HG02970 (cell line): ENCODE data around the gene KIRREL3.
"Not testable (repeated sequence)": the region's sequence is repeated elsewhere in the genome, so short reads cannot be mapped to it uniquely, and the experiment has no call there.

Experiments used
- ATAC-seq: cut with Tn5 transposase; IDR thresholded peaks from one replicate; pipeline ENCODE4 v1.9.1; 2021; ENCODE audit warnings: mild to moderate bottlenecking, moderate library complexity, moderate number of reproducible peaks; ENCODE audit not compliant: unreplicated experiment, low FRiP score

Gene KIRREL3

DNA sequence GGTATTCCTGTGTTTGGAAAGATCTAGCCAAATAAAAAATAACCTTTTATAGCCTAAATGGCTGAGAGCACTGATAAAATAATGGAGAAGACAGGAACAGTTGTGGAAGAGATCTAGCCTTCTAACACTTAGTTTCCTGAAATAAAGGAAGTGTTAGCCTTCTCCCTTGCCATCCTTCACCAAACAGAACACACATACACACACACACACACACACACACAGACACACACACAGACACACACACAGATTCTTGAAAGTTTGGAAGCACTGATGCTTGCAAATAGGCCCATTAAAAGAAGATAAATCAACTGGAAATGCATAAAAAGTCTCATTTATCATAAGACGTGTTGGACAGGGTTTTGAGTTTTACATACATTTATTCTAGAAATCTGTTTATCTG lies 37.5 kb downstream of the KIRREL3 start:
- ATAC-seq, result no peak

- no peak for ATAC-seq
Observed at GRCh38 chr11:126959700-126960099, 40.9 kb downstream of the KIRREL3 start.

- no peak for ATAC-seq
Observed at GRCh38 chr11:126956635-126957034, 43.9 kb downstream of the KIRREL3 start.

DNA sequence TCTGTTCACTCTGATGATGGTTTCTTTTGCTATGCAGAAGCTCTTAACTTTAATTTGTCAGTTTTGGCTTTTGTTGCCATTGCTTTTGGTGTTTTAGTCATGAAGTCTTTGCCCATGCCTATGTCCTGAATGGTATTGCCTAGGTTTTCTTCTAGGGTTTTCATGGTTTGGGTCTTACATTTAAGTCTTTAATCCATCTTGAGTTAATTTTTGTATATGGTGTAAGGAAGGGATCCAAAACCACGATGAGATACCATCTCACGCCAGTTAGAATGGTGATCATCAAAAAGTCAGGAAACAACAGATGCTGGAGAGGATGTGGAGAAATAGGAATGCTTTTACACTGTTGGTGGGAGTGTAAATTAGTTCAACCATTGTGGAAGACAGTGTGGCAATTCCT lies 48.0 kb downstream of the KIRREL3 start:
- not testable (repeated sequence) for ATAC-seq

- ATAC-seq, result no peak
Observed at GRCh38 chr11:126951465-126951864, 49.1 kb downstream of the KIRREL3 start.

DNA sequence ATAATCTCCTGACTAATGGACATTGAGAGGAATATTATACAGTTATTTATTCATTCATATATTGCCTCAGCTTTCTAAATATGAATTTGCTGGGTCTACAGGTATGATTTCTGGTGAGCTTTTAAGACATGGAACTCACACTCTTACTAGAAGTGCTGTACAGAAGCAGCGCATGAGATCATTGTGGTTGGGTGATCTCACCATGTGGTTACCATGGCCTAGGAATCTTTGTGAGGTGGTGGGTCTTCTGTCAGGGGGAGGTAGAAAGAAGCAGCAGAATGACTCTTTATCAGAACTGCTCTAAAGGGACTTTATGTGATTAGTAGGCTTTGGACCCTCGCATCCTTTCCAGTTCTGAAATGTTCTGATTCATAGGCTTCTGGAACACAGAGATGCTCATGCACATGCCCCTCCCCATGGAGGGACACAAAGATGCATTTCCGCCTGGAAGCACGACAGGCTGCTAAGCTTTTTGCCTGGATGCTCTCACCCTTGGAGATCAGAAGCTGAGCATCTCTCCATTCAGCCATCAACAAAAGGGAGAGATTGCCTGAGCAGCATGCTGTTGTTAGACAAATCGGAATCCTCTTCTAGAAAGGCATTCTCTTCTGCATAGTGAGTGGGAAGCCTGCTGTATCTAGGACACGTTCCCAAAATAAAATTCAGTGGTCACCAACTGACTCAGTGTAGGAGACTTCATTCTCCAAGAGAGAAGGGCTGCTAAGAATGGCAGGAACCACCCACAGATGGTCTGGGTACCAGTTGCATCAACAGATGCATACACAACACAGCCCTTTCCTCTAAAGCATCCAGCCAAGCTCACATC lies 51.3 kb downstream of the KIRREL3 start:
- no peak for ATAC-seq

GRCh38 chr11:126948563-126948962 lies 52.0 kb downstream of the KIRREL3 start:
- ATAC-seq, result no peak

- no peak for ATAC-seq
Observed at GRCh38 chr11:126945319-126945718, 55.3 kb downstream of the KIRREL3 start.

GRCh38 chr11:126943316-126943715 lies 57.3 kb downstream of the KIRREL3 start:
- ATAC-seq, result no peak

- no peak for ATAC-seq
Observed at GRCh38 chr11:126942146-126942545, 58.4 kb downstream of the KIRREL3 start.

- no peak for ATAC-seq
Observed at GRCh38 chr11:126939552-126939951, 61.0 kb downstream of the KIRREL3 start.

DNA sequence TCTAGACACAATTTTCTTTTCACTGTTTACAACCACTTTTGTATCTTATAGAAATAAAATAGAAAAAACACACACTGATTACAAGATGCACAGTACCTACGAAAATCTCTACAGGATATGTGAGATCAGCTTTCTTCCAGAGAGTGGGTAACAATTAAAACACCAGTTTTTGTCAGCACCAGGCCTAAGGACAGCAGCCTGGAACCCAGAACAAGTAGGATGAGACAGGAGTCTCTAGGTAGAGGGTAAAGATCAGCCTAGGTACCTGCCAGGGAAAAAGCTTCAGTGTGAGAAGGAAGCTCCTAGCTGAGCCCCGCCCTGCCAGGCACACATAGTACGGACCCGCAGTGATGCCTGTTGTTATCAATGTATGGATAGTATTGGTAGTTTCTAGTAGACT lies 61.9 kb downstream of the KIRREL3 start:
- no peak for ATAC-seq

DNA sequence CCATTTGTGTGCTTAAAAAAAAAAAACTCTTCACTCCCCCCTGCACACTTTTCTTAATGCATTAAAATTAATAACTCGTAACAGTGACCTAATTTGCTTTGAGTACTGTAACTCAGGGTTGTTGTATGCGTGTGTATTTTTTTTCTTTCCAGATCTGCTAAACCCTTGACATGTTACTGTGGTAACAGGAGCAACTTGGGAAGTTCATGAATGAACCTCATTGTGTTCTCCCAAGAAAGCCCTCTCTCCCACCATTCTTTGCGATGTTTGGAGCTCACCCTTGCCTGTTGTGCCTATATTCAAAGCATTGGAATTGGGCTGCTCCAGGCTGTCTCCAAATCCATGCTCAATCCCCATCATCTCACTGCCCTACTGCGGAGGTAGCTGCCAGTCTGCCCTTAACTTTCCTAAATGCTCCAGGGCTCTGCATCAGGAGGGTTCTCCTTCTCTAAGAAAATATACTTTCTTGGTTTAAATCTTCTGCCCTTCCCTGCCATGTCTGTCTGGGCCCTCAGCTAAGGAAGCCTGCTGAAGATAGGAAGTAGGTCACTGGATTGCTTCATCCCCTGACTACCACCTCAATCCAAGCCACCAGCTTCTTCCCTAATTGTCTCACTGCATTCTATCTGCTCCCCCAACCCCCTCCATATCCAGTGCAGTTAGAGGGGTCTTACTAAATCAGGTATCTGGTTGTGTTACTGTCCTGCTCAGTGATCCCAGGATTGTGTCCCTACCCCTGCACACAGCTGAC lies 70.3 kb downstream of the KIRREL3 start:
- no peak for ATAC-seq

- no peak for ATAC-seq
Observed at GRCh38 chr11:126929179-126930061, 71.2 kb downstream of the KIRREL3 start.

DNA sequence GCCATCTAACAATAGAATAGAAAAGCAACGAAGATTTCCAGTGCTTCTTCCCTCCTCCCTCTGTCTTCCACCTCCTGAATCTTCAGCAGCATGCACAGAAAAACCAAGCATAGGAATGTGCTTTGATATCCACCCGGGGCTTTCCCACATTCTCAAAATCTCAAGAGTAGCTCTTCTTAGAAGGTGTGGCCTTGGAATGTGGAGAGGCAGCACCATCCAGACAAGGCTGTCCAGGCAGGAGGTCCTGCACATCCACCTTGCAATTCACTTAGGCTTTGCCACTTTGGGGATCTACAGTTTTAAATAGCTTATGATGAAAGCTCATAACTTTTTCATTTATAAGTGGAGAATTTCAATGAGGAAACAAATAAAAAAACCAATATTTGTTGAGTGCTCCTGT lies 72.9 kb downstream of the KIRREL3 start:
- no peak for ATAC-seq

DNA sequence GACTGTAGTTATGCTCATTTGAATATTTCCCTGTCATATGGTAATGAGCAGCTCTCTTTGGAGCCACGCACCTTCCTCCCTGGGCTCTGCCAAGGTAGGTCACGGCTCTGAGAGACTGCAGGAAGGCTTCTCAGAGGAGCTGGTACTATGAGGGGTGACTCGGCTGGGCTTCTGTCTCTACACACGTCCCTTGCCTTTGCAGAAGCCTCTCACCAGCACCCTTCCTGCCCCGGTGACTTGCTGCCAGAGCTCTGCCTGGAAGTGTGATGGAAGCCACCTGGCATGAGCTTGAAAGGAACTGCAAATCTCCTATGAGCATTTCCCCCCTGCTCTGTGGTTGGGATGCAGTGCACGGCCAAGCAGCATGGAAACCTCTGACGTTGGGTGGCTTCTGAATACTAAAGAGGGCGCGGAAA lies 74.2 kb downstream of the KIRREL3 start:
- no peak for ATAC-seq

DNA sequence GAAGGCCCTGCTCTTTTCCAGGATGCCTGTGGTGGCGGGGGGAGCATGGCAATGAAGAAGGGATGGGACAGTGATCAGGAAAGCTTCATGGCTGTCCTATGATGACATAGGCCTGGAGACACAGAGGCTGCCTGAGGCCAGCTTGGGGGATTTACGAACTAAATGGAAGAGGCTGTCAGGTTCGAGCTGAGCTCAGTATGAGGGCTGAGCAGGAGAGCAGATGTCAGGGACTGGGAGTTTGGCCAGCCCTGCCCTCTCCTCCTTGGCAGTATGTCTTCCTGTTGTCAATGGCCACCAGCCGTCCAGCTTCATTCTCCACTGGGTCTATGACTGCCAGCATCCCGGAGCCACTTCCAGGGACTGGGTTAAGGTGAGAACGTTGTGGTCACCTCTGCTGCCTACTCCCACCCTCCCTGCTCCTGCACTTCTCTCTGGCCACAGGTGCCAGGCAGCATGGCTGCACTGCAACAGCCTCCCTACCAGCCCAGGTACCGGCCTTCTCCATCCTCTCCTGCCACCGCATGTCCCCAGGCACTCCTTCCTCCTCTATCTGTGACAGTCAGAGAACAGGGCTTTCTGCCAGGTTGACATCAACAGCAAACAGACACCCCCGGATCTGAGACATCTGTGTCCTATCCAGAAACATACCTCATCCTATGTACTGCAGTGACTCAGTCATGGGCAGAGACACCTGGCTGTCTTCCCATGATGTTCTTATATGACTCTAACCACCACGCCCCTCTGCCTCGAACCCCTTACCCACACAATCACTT lies 75.1 kb downstream of the KIRREL3 start:
- no peak for ATAC-seq

- ATAC-seq, result no peak
Observed at GRCh38 chr11:126924376-126925040, 76.1 kb downstream of the KIRREL3 start.

DNA sequence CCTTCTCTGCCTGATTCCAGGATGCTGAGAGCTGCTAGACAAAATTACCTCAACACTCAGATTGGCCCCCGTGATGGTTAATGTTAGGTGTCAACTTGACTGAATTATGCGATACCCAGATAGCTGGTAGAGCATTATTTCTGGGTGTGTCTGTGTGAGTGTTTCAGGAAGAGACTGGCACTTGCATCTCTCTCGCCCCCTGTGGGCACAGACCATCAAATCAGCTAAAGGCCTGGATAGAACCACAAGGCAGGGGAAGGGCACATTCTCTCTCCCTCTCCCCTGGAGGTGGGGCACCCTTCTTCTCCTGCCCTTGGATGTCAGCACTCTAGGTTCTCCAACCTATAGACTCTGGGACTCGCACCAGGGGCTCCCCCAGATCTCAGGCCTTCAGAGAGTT lies 79.7 kb downstream of the KIRREL3 start:
- ATAC-seq, result no peak
